ENCODE results near the gene SYPL1.

The SYPL1 gene

DNA sequence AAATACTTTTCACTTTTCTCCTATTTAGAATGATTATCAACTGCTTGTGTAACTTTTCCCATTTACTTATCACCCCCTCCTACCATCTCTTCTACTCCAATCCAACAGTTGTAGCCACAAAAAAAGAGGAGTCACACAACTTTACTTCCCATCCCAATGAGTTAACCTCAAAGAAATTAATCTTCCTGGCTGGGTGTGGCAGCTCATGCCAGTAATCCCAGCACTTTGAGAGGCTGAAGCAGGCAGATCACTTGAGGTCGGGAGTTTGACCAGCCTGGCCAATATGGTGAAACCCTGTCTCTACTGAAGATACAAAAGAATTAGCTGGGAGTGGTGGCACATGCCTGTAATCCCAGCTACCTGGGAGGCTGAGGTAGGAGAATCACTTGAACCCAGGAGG is 19.9 kb downstream of the SYPL1 start:
- no peak for DNase-seq

DNA sequence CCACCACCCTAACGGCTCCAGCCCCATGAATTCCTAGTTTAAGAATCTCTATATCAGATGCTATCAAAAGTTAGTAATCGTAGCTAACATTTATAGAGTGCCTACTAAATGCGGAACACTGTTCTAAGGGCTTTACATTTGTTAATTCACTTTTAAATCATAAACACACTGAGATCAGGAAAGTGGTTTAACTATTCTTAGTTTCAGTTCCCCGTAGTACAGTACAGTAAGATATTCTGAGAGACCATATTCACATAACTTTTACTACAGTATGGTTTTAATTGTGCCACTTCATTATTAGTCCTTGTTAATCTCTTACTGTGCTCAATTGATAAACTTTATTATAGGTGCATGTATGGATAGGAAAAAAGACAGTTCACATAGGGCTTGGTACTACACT is 22.5 kb downstream of the SYPL1 start:
- no peak for DNase-seq

DNA sequence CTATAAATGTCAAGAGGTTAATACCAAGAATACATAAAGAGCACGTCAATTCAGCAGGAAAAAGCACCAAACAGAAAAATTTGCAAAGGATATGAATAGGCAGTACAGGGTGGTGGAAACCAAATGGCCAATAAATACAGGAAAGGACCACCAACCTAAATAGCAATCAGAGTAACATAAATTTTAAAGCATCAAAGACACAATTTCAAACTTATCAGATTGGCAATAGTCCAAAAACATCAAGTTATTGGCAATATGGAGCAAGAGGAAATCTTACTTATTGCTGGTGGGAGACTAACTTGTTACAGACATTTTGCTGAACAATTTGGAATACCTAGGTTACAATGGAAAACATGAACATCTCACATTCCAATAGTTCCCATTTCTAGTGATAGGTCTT is 24.1 kb downstream of the SYPL1 start:
- no peak for DNase-seq

DNA sequence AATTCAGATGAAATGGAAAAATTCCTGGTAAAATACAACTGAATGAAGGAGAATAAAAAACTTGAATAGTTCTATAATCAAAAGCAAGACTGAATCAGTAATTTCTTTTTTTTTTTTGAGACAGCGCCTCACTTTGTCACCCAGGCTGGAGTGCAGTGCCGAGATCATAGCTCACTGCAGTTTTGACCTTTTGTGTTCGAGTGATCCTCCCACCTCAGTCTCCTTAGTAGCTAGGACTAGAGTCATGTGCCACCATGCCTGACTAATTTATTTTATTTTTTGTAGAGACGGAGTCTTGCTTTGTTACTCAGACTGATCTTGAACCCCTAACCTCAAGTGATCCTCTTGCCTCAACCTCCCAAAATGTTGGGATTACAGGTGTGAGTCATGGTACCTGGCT is 26.1 kb downstream of the SYPL1 start:
- DNase-seq, result no peak

DNA sequence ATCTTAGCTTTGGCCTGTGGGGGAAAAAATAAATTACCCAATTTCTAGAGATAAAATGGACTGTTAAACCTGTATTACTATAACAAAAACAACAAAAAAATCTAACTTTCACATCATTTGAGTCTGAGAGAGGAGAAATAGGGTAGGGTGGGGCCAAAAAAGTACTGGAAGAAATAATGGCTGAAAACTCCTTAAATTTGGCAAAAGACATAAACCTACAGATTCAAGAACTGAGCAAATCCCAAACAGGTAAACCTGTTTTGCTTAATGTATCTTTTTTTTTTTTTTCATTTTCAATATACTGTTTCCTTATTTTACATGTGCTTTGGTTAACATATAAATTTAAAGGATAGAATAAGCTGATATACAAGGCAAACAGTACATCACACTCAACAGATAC is 27.1 kb downstream of the SYPL1 start:
- no peak for DNase-seq

DNA sequence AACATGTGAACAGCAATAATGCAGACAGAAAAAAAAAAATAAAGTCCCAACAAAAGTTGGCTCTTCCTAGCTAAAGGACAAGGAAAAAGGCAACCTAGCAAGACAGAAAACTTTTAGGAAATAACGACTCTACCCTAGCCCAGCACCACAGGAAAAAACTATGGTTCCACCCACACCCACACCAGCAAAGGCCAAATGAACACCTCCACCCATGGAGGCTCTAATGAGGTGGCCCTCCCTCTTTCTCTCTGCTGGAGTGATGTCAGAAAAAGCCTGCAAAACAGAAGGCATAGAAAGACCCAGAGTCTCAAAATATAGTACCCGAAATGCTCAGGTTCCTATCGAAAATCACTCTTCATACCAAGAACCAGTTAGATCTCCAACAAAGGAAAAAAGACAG is 28.4 kb downstream of the SYPL1 start:
- no peak for DNase-seq

DNA sequence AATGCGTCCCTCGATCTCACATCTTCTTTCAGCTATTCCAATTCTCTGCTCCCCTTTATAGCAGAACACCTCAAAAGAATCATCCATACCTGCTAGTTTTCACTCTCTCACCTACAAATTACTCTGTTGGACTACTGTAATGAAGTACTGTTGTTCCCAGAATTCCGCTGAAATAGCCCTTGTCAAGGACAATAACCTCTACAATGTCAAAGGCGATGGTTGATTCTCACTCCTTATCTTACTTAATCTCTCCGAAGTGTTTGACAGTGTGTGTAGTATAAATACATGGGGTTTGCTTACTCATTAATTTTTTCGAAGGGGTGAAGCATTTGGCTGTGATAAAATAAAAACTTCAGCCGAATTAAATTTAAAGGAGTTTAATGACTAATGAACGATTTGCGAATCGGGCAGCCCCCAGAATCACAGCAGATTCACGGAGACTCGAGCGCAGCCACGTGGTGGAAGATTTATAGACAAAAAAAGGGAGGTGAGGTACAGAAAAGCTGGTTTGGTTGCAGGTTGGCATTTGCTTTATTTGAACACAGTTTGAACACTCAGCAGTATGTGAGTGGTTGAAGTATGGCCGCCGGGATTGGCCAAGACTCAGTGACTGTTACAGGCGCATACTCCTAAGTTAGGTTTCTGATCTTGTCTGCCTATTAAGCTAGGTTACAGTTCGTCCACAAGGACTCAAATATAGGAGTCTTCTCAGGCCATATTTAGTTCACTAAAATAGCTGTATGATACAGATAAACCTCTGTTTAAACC is 29.8 kb downstream of the SYPL1 start:
- no peak for DNase-seq

DNA sequence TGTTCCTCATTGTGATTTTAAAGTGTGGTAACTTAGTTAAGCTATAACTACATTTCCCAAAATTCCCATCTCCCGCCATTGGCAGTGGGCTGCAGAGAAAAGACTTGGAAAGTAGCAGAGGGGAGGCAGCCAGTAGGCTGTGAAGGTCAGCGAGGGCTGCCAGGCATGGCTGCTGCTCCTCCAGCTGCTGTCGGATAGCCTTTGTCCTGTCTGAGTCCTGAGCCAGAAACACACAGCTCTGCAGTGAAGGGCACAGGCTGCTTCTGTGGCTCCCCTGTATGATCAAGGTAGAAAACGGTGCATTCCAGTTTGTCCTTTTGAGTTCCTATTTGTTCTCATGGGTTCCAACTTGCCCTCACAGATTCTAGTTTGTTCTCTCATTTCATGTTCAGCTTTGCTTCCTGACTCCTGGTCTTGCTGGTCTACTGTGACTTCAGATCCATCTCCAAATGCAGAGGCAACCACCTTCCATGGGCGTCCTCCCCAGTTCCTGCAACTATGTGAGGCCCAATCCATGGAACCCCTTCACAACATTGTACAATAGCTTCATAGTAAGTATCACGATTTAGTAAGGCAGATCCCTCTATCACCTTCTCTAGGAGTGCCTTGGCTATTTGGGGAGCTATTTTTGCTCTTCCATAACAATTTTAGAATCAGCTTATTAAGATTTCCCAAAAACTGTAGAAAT is 31.7 kb downstream of the SYPL1 start:
- no peak for DNase-seq

DNA sequence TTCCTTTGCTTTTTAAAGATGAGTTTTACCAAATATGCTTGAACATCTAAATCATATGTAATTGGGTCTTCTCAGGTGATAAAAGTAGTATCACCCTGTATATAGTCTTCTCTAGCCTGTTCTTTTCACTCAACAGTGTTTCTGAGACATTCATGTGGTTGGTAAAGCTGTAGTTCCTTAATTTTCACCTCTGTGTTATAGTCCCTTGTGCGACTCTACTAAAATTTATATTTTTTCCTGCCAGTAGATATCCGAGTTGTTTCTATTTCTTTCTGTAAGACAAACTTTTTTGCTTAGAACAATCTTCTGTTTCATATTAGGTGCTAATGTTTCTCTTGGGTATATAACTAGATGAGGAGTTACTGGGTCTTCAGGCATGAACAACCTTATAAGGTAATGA is 35.6 kb downstream of the SYPL1 start:
- no peak for DNase-seq

DNA sequence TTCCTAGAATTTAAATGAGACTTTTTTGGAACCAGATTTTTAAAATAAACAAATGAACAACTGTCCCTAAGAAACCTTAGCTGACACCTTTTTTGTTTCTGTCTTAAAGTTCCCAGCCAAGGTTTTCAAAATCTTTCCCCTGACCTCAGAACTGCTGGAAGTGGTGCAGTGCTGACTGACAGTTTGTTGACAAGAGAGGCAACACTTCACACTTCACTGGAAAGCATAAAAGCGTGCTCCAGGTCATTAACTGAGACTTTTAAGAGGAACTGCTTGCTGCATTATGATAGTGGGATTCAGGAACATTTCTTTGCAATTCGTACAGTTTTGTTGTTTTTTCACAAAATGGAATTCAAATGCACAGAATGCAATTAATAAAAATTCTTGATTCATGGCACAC is 36.2 kb downstream of the SYPL1 start:
- DNase-seq, result no peak

DNA sequence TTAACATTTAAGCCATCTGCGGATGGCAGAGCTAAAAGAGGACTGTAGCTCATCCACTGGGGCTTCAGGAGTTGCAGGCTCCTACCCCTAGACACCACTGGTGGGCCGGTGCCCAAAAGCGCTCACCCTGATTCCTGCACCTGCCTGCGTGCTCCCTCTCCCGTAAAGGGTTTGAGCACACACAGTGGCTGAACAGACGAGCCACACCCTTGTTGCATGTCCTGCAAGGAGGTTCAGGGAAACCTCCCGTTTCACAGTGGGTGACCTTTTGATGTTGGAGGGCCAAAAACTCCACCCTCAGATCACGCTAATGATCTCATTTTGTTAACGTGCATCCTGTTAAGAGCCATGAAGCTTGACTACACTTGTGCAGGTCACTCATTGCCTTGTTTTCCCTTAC is 37.9 kb downstream of the SYPL1 start:
- no peak for DNase-seq

DNA sequence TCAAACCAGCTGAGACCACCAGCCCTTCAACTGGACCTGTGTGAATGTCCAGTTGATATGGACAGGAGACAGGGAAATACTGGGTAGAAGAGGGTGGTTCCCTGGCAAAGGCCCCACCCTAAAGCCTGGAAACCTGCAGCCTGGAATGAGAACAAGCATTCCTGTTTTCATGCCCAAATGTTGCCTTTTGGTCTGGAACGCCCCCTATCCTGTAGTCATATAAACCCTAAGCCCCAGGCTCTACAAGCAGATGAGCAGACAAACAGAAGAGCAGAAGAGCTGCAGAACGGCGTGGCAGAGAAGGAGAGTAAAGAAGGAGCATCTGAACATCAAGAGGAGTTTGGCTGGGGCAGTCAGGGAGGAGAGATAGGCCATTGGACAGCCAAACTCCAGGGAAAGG is 38.4 kb downstream of the SYPL1 start:
- no peak for DNase-seq

DNA sequence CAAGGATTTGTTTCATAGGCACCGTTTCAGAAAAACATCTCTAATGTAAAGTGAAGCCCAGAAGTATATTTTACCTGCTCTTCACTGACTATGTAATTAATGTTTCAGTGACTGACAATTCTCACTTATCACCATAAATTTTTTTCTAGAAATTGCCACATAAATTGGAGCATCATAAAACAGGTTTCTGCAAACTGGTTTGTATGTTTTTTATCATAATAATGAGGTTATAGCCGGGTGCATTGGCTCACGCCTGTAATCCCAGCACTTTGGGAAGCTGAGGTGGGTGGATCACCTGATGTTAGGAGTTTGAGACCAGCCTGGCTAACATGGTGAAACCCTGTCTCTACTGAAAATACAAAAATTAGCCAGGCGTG is 39.4 kb downstream of the SYPL1 start:
- no peak for DNase-seq

DNA sequence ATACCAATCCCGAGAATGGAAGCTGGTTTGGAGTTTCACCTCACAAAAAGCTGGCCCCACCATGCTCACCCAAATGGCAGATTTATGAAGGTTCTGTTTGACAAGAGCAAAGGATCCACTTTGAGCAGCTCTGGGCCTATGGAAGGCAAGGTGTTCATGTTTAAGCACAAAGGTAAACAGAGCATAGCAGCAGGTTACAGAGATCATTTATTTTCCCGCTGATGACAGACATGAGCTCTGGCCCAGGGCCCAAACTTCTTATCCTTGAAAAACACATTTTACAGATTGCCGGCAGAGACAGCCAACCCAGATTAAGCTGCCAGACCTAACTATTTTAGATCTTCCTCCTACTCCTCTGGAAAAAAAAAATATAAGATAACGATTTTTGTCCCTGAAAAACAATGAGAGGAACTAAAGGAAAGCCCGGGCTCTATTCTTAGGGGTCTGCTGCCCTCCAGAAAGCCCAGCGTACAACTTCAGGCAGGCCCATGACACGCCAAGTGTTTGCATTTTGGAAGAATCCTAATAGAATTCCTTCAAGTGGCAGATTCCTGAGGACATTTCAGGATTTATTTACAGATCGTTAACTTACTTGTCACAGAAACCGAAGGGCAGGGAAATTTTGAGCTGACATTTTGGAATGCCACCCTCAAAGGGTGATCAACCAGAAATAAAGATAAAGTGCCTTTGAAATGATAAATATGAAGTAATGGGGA is 40.0 kb downstream of the SYPL1 start:
- no peak for DNase-seq

DNA sequence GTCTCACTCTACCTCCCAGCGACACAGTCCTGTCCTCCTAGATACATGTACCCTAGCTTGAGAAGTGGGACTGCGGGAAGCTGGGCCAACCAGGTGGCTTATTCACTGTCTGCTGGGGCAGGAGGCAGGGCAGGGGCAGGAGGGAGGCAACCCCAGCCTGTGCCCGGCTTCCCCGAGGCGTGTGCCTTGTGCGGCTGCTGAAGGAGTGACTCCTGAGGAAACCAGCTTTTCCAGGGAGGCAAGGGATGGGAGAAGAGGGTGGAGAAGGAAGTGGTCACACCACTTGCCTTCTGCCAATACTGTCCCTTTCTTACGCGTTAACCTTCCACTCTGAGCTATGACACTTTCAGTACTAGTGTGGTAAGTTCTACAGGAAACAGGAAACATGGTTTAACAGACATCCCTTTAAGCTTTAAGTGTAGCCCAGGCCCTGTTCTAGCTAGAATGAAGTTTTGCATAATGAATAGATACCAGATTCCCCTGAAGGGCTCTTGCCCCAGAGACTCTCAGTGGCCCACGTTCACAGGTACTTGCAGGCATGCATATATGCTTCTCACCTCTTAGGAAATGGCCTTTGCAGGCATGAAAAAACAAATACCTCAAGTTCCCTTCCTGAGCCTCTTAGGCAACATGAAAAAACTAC is 40.6 kb downstream of the SYPL1 start:
- DNase-seq, result peak; percentile 34 to 50 (median 50)

DNA sequence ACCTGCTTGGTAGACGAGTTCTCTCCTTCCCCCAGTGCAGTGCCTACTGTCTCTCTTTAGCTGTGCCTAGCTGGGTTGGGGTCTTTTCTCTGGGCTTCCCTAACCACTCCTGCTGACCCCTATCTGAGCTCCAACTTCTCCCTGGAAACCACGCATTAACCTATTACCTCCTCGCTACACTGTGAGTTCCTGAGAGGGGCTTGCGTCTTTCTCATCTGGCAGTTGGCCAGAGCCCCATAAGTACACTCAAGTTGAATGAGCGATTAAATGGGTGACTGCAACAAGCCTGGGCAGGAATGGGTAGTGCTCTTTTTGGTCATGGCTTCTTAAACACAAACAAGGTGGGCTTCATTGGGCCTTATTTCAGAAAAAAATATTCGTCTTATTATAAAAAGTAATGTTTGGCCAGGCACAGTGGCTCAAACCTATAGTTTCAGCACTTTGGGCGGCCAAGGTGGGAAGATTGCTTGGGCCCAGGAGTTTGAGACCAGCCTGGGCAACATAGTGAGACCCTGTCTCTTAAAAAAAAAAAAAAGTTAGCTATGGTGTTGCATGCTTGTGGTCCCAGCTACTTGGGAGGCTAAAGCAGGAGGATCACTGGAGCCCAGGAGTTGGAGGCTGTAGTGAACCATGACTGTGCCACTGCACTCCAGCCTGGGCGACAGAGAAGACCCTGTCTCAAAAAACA is 41.4 kb downstream of the SYPL1 start:
- no peak for DNase-seq

DNA sequence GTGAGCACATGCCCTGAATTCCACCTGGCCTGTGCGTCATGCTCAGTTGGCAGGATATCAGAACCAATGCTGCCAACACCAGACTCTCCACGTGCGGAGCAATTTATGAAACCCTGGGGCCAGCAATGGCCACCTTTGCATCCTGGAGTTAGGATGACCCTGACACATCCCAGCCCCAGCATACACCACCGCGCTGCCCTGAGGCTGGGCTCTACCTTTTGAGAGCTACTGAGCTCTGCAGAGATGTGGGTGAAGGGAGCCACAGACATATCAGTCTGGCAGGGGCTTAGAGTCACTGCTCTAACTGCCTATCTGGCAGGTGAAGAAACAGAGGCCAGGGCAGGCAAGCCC is 41.9 kb downstream of the SYPL1 start:
- DNase-seq, result no peak

DNA sequence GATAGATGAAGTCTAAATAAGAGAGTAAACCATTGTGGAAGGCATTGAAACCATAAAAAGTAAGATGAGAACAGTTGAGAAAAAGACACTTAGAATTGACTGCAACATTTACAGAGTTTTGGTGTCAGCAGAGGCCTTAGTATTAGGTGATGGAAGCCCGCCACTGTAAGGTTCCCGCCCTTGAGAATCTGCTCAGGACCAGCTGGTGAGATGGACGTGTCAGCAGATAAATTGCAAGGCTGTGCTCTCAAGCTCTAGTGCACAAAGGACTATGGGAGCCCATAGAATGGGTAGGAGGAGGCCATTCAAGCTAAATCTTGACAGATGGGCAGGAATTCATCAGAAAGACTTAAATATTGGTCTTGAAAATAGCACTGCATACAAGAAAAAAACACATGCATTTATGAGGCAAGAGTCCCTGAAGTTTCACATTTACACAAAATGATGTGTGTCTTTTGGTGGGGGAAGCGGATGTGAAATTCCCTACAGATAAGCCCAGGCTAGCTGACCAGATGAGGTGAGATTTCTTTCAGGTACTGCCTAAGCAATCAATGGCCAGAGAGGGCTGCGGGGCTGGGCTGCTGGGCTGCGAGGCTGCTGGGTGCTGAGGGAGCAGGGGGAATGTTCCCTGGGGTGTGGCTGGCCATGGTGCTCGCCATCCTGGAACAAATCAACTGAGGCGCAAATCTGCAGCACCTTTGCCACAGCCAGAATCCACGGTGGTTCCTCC is 42.5 kb downstream of the SYPL1 start:
- no peak for DNase-seq

DNA sequence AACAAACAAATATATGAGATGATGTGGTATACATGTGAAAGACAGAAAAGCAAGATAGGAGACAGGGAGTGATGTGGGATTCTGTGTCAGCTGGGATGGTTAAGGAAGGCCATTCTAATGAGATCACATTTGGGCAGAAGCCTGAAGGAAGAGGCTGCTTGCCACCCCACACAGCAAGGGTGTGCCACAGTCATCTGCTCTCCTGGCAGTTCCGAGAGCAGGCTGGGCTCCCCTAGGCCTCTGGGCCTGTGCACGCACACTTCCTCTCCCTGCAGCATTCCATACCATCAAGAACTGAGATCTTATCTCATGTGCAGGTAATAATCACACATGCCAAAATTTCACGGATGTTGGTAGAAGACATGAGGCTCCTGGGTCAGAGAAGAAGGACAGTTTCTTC is 43.1 kb downstream of the SYPL1 start:
- no peak for DNase-seq

DNA sequence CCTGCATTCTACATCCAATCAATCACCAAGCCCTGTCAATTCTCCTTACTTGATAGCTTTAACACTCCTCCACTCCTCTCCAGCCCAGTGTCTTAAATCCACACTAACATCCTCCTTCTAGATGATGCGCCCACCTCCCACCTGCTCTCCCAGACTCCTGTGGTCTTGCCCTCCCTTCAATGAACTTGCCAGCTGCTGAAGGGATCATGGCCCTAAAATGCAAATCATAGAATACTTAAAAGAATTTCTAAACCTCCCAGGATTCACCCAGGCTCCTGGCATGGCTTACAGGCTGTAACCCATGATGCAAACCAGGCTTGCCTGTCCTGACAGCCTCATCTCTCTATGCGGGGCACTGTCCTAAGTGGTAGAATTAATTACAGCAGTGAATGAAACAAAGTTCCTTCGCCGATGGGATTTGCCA is 43.6 kb downstream of the SYPL1 start:
- DNase-seq, result no peak

DNA sequence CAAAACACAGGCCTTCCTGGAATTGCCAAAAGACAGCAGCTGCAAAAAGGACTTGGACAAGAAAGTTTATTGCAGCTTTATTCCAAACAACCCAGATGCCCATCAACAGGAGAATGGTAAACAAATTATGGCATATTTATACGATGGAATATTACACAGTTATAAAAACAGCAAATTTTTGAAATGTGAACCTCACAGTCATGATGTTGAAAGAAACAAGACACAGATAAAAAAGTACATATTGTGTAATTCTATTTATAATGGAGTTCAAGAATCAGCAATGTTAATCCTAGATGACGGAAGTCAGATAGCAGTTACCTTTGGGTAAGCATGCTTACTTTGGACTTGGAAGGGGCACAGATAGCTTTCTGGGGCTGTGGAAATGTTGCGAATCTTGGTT is 44.4 kb downstream of the SYPL1 start:
- DNase-seq, result no peak

Measured in suppressor macrophage treated with lipopolysaccharide for 1 hour (primary cell).